ENCODE data around the gene UBE2B.
"Not testable (repeated sequence)": the region's sequence is repeated elsewhere in the genome, so short reads cannot be mapped to it uniquely, and the experiment has no call there.

UBE2B gene

GRCh38 chr5:134370871-134371833, at the start of gene UBE2B:
TSS of gene UBE2B (plus strand) at chr5:134371569. CDS start at chr5:134371596, 27 bp downstream.
- peak; percentile 96 for DNase-seq

GRCh38 chr5:134327327-134327726, 44.0 kb upstream of the UBE2B start:
- no peak for DNase-seq

- DNase-seq: no peak
Observed at GRCh38 chr5:134328619-134329018, 42.8 kb upstream of the UBE2B start.

- DNase-seq: not testable (repeated sequence)
Observed at GRCh38 chr5:134336833-134337232, 34.5 kb upstream of the UBE2B start.

- not testable (repeated sequence) for DNase-seq
Observed at GRCh38 chr5:134343500-134343899, 27.9 kb upstream of the UBE2B start.

- not testable (repeated sequence) for DNase-seq
Observed at GRCh38 chr5:134345476-134345875, 25.9 kb upstream of the UBE2B start.

GRCh38 chr5:134345996-134346395, 25.4 kb upstream of the UBE2B start:
- DNase-seq: no peak

- no peak for DNase-seq
Observed at GRCh38 chr5:134349463-134349862, 21.9 kb upstream of the UBE2B start.

- no peak for DNase-seq
Observed at GRCh38 chr5:134355681-134356080, 15.7 kb upstream of the UBE2B start.

- no peak for DNase-seq
Observed at GRCh38 chr5:134365604-134366003, 5.8 kb upstream of the UBE2B start.

GRCh38 chr5:134370311-134370870, 978 bp upstream of the UBE2B start:
- no peak for DNase-seq

- DNase-seq: peak; percentile 37
Observed at GRCh38 chr5:134371834-134372340, 518 bp downstream of the UBE2B start.

- DNase-seq: not testable (repeated sequence)
Observed at GRCh38 chr5:134373633-134374032, 2.3 kb downstream of the UBE2B start.

- peak; percentile 38 for DNase-seq
Observed at GRCh38 chr5:134374232-134374631, 2.9 kb downstream of the UBE2B start.

GRCh38 chr5:134380346-134380745, 9.0 kb downstream of the UBE2B start:
- no peak for DNase-seq

GRCh38 chr5:134382204-134382603, 10.8 kb downstream of the UBE2B start:
- not testable (repeated sequence) for DNase-seq

GRCh38 chr5:134383980-134384697, 12.8 kb downstream of the UBE2B start:
- no peak for DNase-seq

- no peak for DNase-seq
Observed at GRCh38 chr5:134387443-134387842, 16.1 kb downstream of the UBE2B start.

- DNase-seq: no peak
Observed at GRCh38 chr5:134392301-134392700, 20.9 kb downstream of the UBE2B start.

- no peak for DNase-seq
Observed at GRCh38 chr5:134394932-134395331, 23.6 kb downstream of the UBE2B start.

- no peak for DNase-seq
Observed at GRCh38 chr5:134396274-134396673, 24.9 kb downstream of the UBE2B start.

- DNase-seq: no peak
Observed at GRCh38 chr5:134397196-134397595, 25.8 kb downstream of the UBE2B start.

GRCh38 chr5:134398609-134399155, 27.3 kb downstream of the UBE2B start:
- DNase-seq: no peak

All from CD4-positive, alpha-beta T cell treated with Interleukin-6 for 4 hours (primary cell).